Activated CD8-positive, alpha-beta memory T cell treated with anti-CD3 and anti-CD28 coated beads, Interleukin-2, amount 50 U/mL, for 24 hours (primary cell): ENCODE results near the gene MID1.

Experiments
- DNase-seq: peaks from one replicate; pipeline ENCODE4 v3.0.0-alpha.2; 2020; ENCODE audit errors: extremely low read depth

Gene MID1, protein sequence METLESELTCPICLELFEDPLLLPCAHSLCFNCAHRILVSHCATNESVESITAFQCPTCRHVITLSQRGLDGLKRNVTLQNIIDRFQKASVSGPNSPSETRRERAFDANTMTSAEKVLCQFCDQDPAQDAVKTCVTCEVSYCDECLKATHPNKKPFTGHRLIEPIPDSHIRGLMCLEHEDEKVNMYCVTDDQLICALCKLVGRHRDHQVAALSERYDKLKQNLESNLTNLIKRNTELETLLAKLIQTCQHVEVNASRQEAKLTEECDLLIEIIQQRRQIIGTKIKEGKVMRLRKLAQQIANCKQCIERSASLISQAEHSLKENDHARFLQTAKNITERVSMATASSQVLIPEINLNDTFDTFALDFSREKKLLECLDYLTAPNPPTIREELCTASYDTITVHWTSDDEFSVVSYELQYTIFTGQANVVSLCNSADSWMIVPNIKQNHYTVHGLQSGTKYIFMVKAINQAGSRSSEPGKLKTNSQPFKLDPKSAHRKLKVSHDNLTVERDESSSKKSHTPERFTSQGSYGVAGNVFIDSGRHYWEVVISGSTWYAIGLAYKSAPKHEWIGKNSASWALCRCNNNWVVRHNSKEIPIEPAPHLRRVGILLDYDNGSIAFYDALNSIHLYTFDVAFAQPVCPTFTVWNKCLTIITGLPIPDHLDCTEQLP

GRCh38 chrX:10620121-10620699, at the start of gene MID1:
TSS of gene MID1 (minus strand) at chrX:10620585. CDS start at chrX:10567547, 53,038 bp downstream.
- no peak for DNase-seq

GRCh38 chrX:10667143-10667542, 46.8 kb upstream of the MID1 start:
- DNase-seq, result no peak

- DNase-seq, result no peak
Measured at GRCh38 chrX:10666102-10666501, 45.7 kb upstream of the MID1 start.

DNA sequence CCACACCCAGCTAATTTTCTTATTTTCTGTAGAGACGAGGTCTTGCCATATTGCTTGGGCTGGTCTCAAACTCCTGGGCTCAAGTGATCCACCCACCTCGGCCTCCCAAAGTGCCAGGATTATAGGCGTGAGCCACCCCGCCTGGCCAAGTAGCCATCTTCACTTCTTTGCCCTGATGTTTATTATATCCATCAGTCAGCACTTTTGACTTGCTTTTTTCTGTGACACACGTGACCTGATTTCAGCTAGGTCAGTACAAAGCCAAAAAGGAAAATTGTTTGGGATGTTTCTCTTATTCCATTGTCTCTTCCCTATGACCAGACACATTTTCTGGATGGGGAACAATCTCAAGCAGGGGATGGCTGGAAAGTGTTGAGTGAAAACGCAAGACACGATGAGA, 45.3 kb upstream of the MID1 start:
- no peak for DNase-seq

GRCh38 chrX:10660171-10660570, 39.8 kb upstream of the MID1 start:
- no peak for DNase-seq

DNA sequence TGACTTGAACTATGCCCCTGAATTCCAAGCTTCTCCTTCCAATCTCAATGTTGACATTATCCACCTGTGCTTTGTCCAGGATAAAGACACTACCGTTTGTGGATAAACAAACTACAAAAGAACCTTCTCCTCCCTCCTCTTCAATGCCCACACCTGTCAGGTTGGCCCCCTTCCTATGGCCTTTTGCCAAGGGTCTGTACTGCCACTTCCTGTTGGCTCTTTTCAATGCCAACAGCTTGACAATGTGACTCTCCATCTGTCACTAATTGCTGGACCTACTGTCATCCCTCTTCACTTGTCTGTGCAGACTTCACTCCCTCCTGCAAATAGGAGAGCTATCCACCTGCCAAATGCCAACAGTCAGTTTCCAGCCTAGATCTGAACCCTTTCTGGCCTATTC, 35.8 kb upstream of the MID1 start:
- no peak for DNase-seq

DNA sequence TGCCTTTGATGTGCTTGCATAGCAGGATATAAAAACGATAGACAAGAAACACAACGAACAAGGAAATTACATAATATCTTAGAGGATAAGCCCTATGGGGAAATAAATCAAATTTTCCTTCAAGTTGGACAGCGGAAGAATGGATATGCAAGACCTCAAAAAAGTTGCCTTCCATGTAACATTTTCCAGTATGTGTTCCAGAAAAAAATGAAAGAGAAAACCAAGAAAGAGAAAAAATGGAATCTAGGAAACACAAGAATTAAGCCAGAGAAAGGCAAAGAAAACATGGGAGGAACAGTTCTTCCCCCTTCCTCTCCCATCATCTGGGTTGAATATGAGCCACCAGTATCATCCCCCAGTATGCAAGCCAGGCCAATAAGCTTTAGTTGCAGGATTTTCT, 34.6 kb upstream of the MID1 start:
- DNase-seq, result no peak

DNA sequence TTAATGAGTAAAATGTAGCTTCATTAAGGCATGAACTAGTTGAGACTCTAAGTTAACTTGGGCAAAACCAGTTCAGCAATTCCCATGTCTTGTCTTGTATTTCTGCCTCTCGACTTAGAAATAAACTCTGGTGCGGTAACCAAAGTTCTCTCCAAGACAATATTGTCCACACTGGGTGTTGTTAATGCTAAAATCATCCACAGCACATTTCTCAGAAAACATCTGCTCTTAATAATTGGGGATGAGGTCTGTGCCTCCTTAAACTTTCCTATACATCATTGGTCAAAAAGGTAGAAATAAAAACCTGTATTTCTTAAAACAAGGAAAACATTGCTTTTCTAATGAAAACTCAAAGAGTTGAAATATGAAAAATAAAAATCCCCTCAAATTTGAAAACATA, 32.9 kb upstream of the MID1 start:
- no peak for DNase-seq

DNA sequence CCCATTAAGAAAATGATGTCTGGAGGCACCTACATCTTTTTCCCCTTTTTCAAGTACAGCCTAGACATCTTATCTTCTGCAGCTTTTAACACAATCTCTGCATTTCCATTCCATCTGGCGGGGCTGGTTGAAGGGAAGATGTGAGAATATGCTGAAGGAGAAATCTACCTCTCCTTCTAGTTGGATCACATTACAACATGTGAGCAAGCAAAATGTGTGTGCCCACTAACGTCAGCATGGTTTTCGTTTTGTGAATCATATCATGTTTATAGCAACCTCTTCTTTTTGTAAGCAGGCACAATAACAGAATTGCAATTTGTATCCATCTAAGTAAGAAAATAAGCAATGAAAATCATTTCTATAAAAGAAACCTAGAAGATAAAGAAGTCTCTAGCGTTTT, 28.9 kb upstream of the MID1 start:
- DNase-seq, result no peak

- DNase-seq, result no peak
Measured at GRCh38 chrX:10648614-10649013, 28.2 kb upstream of the MID1 start.

DNA sequence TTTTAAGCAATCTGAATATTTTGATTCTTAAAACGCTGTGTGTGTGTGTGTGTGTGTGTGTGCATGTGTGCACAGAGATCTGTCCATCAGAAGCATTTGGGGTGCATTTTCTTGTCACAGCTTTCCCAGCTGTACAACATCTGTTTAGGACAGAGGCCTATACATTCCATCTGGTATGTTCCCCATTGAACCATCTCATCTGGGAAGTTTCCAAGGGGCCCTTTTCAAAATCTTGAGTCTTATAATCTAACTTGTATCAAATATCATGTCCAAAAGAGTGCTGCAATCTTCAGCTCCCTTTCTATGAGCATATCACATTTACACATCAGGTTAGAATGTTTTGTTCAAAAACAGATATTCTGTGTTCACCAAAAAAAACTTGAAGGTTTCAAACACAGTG, 16.5 kb upstream of the MID1 start:
- no peak for DNase-seq

GRCh38 chrX:10636337-10636736, 16.0 kb upstream of the MID1 start:
- DNase-seq, result no peak

DNA sequence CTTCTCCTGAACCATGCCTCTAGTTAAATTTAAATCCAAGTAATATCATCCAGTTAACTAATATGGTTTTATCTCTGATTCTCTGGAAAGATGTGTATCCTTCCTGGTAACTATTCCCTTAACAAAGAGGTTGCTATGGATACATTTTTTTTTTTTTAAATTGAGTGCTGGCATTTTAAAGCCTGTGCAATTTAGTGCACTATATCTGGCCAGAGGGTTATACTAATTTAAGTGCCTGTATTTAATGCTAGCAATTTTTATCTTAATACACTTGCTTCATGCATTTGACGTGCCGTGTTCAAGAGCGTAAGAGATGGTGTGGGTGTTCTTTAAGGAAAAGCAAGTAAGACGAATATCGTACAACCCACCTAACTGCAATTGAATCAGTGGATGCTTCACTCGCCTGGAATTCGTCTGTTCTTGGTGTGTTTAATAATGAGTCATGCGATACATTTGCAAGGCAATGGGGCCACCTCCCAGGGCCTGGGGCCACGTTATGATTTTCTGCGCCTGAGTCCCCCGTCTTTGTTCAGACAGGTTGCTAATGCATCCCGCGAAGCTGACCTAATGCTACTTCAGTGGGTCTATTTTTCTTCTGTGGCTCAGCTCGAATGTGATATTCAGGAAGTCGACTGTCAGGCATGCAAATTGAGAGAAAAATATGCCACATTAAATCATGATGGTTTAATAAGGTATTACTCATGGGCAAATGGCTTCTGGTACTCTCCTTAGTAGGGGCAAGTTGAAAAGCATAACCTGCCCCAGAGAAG, 14.2 kb upstream of the MID1 start:
- no peak for DNase-seq

DNA sequence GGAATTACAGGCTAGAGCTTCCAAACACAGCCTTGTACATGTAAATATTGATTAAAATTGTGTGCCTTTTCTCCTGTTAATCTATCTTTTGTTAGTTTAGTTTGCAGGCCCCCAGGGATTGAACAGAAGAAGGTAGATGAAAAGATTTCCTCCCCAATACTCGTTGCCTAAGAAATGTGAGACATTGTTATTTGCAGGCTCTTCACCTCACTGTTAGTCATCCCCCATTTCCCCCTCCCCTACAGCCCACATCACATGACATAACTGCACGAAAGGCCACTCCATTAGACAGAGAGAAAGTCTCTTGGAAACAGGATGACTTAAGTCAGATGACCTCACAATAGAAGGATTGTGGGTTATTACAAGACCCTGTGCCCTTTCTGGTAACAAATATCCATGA, 13.3 kb upstream of the MID1 start:
- DNase-seq, result no peak

DNA sequence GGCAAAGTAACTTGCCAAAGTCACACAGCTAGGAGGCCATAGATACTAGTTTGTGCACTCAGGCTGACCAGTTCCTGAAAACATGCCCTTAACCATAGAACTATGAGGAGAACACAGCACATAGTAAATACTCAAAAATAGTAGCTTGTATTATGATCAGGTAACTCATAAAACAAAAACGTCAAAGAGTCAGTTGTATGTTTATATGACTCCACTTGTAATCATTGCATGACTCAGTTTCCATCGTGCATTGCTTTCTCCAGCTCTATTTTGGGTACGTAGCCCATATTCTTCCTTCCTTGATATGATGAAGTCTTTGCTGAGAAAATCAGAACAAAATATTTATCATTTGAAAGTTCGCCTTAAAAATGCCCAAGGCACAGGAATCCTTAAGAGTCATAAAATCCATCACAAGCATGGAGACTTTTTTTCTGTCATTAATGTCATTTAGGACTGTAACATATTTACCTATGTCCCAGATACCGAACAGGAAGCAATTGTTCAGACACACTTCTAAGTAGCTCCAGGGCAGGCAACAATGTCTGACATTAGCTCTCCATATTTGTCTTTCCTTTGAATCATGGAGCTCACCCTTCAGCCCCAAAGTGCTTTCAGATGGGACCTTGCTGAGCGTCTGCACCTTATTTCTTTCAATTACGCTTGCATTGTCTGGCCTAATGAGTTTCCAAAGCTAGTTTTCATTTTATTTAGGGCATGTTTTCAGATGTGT, 11.2 kb upstream of the MID1 start:
- no peak for DNase-seq

DNA sequence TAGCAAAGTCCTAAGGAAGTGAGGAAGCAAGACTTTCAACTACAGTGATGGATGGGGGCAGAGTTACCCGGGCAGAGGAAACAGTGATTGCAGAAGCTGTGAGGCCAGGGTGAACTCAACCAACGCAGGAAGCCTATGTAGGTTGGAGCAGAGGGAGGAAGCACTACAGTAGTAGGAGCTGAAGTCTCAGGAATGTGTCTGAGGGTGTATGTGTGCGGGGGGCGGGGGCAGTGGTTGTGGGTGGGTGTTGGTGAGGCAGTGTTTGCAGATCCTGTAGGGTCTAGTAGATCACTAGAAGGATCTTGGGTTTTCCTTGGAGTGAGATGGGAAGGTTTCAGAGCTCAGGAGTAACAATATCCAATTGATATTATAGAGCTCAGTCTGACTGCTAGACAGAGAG, 9.9 kb upstream of the MID1 start:
- no peak for DNase-seq

DNA sequence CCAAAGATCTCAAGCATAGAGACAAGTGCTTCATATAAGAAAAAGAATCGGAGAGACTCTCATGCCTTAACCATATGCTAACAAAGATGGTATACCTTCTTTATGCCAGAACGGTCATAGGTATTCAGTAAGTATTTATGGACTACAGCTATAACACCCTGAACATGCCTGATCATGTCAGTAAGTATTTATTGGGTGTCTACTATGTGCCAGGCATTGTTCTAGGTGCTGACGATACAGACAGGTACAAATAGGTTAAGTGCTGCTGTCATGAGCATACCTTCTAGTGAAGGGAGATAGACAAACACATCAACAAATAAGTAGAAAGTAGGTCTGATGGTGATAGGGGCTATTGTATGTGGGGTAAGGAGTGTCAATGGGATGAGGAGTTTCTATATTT, 9.5 kb upstream of the MID1 start:
- DNase-seq, result no peak

DNA sequence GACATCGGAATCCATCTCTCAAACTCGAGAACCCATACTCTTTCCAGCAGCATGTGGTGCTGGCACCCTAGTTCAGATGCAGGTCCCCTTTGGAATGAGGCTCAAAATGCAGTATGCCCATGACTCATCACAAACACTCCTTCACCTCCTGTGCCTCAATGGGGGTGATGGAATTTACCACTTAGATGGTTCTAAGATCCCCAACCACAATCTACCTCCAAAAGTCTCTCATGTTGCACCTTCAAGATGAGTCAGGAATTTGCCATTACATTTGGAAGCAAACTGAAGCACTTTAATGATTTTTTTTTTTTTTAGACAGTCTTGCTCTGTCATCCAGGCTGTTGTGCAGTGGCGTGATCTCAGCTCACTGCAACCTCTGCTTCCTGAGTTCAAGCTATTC, 8.5 kb upstream of the MID1 start:
- DNase-seq, result no peak

DNA sequence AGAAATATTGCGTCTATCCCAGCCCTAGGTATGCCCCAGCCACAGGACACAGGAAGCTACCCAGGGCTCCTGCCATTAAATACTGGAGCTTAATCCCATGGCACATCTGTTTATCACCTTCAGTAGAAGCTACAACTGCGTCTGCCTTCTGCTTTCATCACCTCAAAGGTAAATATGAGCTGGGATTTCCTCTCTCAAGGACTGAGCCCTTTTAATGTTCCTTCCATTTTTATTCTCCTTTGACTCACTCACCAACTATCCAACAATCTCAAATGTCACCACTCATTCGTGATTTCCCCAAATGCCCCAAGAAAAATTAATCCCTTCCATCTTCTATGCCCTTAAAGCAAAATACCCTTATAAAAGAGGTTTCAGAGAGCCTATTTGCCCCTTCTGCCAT, 1.8 kb upstream of the MID1 start:
- no peak for DNase-seq

GRCh38 chrX:10619425-10620046, 849 bp downstream of the MID1 start:
- no peak for DNase-seq

GRCh38 chrX:10618961-10619360, 1.4 kb downstream of the MID1 start:
- DNase-seq, result no peak
